GM18499 (cell line): ENCODE data around the gene LRRC43.
"Not testable (repeated sequence)": the region's sequence is repeated elsewhere in the genome, so short reads cannot be mapped to it uniquely, and the experiment has no call there.

Source experiments
- ATAC-seq: cut with Tn5 transposase; IDR thresholded peaks from one replicate; pipeline ENCODE4 v1.9.1; 2021; ENCODE audit warnings: moderate number of reproducible peaks; ENCODE audit not compliant: insufficient read depth, unreplicated experiment

Gene LRRC43

DNA sequence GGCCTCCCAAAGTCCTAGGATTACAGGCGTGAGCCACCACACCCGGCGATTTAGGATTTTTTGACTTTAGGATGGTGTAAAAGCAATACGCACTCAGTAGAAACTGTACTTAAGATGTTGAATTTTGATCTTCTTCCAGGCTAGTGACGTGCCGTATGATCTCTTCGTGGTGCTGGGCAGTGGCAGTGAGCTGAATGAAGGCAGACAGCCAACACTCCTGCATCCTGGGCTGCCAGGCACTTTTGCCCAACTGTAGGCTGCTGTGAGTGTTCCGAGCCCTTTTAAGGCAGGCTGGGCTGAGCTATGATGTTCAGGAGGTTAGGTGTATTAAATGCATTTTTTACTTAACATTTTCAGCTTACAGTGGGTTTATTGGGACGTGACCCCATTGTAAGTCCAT, 30.2 kb upstream of the LRRC43 start:
- no peak for ATAC-seq

DNA sequence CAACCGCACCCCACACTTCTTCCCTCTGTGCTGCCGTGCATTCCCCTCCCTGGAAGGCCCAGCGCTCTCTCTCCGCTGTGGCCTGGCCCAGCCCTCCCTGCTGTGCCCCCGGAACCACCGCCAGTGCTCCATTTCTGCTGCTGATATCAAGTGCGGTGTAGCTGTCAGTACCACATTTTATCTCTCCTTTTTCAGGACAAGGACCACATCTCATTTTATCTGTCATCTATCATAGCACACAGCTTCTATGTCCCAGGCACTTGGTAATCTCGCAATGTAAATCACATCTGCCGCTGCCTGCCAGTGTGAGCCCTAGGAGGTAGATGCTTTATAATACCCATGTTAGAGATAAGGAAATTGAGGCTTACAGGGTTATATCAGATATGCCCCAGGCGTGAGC, 27.2 kb upstream of the LRRC43 start:
- no peak for ATAC-seq

DNA sequence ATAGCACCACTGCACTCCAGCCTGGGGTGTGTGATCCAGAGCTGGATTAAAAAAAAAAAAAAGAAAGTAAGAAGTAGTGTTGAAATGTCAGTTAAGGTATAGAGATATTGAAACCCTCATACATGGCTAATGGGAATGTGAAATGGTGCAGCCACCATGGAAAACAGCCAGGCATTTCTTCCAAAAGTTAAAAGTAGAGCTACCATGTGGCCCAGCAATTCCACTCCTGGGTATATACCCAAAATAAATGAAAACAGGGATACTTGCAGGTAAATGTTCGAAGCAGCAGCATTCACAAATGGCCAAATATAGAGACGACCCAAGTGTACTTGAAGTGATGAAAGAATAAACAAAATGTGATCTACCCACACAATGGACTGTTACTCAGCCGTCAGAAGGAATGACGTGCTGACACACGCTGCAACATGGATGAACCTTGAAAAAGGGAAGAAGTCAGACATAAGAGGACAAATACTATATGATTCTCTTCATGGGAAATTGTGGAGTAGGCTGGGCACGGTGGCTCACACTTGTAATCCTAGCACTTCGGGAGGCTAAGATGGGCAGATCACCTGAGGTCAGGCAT, 24.1 kb upstream of the LRRC43 start:
- ATAC-seq = no peak

DNA sequence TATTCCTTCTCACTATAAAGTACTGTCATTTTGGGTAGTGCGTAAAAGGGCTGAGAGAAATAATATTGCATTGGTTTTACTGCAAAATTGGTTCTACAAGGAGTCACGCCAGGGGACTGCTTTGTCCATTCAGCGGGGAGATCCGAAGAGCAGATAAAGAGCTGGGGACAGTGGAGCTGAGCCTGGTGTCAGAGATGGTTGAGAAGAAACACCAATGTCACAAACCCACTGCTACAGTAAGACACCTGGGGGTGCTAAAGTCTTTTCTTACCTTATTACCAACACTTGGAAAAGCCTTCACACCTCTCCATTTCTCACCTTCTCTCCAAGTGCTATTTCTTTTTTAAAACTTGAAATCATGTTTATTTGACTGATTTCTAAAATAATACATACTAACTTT, 23.0 kb upstream of the LRRC43 start:
- no peak for ATAC-seq

DNA sequence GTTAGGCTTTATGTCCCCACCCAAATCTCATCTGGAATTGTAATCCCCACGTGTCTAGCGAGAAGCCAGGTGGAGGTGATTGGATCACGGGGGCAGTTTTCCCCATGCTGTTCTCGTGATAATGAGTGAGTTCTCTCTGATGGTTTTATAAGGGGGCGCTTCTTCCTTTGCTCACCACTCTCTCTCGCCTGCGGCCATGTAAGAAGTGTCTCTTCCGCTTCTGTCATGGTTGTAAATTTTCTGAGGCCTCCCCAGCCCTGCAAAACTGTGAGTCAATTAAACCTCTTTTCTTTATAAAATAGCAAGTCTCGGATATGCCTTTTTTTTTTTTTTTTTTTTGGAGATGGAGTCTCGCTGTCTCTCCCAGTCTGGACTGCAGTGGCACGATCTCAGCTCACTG, 22.2 kb upstream of the LRRC43 start:
- no peak for ATAC-seq

DNA sequence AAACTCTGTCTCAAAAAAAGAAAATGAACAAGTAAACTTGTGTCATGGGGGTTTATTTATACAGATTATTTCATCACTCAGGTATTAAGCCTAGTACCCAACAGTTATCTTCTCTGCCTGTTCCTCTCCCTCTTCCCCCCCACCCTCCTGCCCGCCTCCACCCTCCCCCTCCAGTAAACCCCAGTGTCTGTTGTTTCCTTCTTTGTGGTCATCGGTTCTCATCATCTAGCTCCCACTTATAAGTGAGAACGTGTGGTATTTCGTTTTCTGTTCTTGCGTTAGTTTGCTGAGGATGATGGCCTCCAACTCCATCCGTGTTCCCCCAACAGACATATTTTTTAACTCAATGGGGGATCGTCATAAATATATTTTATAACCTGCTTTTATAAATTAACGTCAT, 21.2 kb upstream of the LRRC43 start:
- ATAC-seq = no peak

DNA sequence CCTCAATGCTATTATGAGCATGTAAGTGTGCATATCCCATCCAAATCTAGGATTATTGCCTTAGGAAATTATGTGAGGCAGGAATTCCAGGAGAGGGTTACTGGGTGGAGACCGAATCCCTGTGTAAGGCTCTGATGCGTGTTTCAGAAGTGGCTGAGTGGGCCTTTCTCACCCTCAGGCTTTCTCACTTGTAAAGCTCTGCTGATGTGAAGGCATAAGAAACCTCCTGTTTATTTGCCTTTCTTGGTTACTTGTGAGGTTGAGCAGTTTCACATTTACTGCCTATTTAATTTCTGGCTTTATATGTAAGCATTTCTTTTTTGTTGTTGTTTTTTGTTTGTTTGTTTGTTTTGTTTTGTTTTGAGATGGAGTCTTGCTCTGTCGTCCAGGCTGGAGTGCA, 19.9 kb upstream of the LRRC43 start:
- ATAC-seq = no peak

DNA sequence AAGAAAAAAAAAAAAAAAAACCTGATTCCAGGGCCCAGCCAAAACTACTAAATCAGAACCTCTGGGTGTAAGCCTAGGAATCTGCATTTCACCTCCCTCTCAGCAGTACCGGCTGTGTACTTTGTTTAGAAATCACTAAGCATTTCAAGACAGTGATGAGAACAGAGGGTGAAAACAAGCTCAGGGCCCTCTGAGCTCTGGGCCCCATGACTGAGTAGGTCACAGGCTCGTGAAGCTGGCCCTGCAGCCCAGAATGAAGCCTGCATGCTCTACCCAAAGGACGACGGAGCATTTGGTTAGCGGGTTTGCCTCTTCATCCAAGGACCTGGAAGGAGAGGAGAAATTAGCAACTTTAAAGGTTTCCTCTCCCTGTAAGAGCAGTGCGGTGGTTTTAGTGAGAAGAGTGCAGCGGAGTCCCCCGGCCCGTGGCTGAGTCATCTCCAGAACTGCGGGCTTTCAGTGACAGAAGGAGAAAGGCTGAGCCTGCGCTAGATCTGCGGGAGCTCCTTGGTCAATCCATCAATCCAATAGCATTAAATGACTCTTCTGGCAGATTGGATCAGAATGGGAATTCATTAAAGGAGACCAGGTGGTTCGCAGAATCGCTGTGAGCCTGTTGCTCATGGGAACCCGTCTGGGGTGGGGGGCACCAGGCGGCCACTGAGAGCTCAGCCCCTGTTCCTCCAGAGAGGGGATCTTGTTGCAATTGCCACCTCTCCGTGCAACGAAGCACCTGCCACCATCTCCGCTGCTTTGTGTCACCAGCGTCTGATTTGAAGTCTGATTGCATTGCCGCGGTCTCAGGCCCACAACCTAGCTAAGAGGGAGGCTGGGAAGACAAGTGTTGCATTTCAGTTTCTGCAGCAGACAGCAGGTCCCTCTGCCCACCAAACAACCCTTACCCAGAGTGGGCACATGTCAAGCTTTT, 16.2 kb upstream of the LRRC43 start:
- no peak for ATAC-seq

DNA sequence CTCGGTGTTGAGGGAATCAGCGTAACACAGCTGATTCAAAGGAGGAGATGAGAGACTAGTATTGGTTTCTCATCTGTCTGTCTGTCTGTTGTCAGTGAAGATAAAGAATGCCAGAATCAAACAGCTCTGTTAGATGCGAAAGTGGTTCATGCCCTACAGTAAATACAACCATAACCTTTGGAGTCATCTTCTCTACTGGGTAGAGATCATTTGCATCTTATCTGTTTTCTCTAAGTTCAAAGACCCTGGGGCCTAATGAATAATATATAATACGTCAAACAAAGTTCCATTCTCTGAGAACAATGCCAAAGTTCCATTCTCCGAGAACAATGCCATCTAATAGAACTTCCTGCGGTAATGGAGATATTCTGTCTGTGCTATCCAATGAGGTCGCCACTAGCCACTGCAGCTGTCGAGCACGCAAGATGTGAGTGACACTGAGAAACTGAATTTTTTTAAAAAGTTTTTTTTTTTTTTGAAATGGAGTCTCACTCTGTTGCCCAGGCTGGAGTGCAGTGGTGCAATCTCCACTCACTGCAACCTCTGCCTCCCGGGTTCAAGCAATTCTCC, 15.5 kb upstream of the LRRC43 start:
- ATAC-seq = no peak

DNA sequence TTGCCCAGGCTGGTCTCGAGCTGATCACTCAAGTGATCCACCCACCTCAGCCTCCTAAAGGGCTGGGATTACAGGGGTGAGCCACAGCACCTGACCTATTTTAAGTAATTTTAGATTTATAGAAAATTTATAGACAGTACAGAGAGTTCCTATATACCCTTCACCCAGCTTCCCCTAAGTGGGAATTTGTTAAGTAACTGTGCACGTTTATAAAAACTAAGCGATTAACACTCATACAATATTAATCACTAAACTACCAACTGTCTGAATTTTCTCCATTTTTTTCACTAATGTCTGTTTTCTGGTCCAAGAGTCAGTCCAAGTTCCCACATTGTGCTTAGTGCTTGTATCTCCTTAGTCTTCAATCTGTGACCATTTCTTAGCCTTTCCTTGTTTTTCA, 14.4 kb upstream of the LRRC43 start:
- no peak for ATAC-seq

DNA sequence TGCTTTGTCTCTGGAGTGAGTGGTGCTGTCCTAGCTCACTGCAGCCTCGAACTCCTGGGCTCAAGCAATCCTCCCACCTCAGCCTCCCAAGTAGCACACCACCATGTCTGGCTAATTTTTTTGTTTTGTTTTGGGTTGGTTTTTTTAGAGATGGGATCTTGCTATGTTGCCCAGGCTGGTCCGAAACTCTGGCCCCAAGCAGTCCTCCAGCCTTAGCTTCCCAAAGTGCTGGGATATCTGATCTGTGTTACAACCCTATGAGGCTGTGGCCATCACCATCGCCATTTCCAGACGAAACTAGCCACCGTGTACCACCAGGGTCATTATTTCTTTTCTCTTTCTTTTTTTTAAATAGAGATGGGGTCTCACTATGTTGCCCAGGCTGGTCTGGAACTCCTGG, 11.5 kb upstream of the LRRC43 start:
- no peak for ATAC-seq

DNA sequence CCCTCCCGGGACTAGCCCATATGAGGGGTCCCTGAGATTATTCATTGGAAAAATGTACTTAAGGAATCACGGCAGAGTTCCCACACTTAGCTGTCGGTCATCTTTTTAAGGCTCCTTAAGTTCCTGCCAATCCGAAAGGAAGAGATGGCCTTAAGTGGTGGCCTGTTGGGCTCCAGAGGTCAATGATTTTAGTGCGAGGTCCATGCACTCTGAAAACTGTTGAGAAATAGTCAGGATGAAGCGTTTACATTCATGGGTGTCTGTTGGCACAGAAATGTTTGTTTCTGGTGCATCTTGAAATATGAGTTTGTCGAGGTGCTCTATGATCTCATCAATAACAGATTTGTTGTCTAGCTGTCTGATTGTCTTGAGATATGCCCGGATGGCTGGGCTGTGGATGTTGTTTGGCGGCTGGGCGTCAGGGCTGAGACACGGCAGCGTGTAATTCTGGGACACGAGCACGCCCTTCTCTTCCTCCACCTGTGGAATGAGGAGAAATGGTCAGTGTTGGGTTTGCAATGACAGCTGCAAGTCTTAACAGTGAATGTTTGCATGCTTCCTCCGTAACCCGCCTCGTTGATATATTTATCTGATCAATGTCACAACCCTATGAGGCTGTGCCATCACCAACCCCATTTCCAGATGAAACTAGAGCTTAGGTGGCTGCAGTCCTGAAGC, 10.5 kb upstream of the LRRC43 start:
- ATAC-seq = no peak

DNA sequence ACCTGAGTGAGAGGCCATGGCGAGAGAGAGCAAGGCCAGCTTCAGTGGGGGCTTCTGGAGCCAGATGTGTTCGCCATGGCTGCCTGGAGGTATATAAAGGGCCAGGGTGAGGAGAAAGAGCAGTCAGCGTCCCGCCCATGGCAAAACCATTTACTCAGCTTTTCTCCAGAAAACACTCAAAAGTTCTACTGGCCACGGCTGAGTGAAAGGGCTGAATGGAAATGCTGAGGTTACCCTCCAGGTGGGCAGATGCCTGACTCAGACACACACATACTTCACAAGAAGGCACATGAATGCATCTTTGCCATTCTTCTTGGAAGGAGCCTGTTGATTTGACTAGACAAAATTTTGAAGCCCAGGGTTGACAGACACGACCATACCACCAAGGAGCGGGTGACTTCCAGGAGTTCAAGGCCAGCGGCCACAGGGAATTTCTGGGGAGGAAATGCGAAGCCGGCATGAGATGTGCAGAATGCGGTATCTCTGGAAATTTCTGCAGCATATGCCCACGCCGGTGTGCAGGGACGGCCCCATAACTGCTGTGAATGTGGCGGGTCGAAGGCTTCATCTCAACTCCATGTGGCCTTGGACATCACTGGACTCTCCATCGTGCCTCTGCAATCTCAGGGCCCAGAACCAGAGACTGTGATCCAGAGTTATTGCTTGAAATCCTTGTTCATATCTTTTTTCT, 8.6 kb upstream of the LRRC43 start, which contains the start of gene IL31:
Gene IL31, minus strand, starts transcription at position 67 of the 691 bp plus-strand sequence. Its CDS starts 49 bp downstream, at position 18.
- ATAC-seq = no peak

DNA sequence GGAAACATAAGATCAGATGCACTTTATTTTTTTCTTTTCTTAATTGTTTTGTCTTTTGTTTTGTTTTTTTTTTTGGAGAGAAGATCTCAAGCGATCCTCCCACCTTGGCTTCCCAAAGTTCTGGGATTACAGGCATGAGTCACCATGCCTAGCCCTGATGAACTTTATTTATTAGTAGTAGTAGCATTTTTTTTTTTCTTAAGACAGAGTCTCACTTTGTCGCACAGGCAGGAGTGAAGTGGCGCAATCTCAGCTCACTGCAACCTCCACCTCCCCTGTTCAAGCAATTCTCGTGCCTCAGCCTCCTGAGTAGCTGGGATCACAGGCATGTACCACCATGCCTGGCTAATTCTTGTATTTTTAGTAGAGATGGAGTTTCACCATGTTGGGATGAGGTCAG, 6.5 kb upstream of the LRRC43 start:
- not testable (repeated sequence) for ATAC-seq

DNA sequence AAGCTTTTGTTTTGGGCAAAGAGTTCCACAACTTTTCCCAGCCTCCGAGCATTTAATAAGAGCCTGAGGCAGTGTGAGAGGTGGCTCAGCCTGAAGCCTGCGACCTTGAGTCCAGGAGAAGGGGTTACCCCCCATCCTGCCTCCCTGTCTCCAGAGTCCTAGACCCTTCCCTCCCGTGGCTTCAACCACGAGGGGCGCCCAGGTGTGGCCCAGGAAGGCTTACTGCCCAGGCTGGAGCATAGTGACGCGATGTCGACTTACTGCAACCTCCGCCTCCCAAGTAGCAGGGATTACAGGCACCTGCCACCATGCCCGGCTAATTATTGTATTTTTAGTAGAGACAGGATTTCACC, 641 bp downstream of the LRRC43 start:
- ATAC-seq = no peak

DNA sequence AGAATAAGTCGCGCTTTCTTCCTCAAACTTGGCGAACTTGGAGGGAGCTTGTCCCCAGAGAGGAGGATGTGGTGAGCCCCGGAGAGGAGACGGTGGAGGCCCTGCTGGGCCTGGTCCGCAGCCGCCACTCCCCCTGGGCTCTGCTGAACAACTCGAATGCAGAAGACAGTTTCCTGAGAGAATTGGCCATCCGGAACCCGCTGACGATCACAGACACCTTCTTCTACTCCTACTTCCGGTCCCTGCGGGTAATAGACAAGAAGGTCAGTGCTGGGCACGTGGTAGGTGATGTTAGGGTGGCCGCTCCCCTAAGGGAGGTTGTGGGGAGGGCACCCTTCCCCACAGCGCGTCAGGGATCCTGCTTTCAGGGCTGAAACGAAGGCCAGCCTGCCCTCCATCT, 1.6 kb downstream of the LRRC43 start:
- no peak for ATAC-seq

DNA sequence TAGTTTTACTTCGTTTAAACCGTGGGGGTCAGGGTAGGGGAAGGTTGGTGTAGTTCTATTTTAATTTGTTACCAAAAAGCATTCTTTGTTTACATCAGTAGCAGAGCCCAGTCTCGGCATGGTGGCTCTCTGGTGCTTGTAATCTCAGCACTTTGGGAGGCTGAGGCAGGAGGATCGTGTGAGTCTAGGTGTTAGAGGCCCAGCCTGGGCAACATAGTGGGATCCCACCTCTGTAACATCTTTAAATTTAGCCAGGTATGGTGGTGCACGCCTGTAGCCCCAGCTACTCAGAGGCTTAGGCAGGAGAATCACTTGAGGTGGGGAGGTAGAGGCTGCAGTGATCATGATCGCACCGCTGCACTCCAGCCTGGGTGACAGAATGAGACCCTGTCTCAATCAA, 2.2 kb downstream of the LRRC43 start:
- no peak for ATAC-seq

DNA sequence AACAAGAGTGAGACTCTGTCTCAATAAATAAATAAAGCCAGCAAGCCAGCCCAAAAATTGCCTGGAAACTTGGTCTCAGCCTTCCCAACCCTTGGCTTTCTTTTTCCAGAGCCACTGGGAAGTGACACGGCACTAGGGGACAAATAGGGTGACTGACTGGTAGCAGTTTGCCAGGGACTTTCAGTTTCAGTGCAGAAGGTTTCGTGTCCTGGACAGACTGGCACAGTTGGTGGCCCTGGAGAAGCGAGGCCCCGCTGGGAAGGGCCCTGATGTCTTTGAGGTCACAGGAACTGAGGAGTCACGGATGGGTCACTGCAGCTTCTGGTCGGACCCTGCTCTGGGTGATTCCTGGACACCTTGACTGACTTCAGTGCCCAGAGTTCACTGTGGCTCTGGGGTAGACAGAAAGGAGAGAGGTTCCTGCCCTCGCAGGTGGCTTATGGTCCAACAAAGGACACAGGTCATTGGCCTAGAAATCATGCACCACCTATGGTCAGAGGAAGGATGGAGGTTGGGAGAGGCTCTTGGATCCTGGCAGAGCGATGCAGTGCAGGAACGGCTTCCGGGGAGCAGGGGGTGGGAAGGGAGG, 2.7 kb downstream of the LRRC43 start:
- no peak for ATAC-seq

DNA sequence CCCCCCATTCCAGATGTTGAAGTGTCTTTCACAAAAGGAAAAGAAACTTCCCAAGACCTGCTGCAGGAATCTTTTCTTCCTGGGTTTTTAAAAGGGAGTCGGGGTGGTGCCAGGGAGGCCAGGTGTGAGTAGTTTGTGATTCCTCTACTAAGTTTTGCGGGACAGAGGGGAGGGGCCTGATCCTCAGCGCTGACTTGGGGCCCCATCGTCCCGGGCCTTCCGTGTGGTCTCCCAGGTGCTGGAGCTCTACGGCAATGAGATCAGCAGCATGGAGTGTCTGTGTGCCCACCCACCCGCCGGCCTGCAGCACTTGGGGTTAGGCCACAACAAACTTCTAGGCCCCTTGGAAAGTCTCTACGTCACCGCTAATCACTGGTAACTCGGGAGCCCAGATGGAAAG, 4.5 kb downstream of the LRRC43 start:
- no peak for ATAC-seq
